Measurements from ENCODE around the gene SLC9A5. TPM values are rescaled to one million over a fixed set of nuclear protein-coding genes. Genes with fewer than 3 reads are reported as not detected.
A peak's percentile ranks its signal among the peaks of the same experiment; 100 is the strongest.

SLC9A5 gene
- total and polyA plus RNA-seq, 8 donors, result 0.19 to 5.3 (median 0.89) TPM; not detected in 1

GRCh38 chr16:67236563-67237395, 12.0 kb upstream of the SLC9A5 start:
- TF ChIP-seq POLR2A (IDR thresholded peaks at IDR 0.05), result no peak
- TF ChIP-seq CTCF (IDR thresholded peaks at IDR 0.05), result no peak
- no peak for TF ChIP-seq POLR2AphosphoS5 (IDR thresholded peaks at IDR 0.05)
- TF ChIP-seq EP300 (IDR thresholded peaks at IDR 0.05), result no peak
- intact Hi-C loops (cut with DNase I; ENCODE audit: low total_unique reads), result no loop called here
- no peaks in the 10 kb centered on the region for H3K9me3 ChIP-seq
- no peak overlapping the region for H3K4me3 ChIP-seq
- no peaks in the 10 kb centered on the region for H3K27me3 ChIP-seq
- H3K36me3 ChIP-seq, result peaks cover 51 to 80% (median 78%) of the 10 kb centered on the region in 4 donors
- DNase-seq, result peak in 1 of 2 donors; percentile 49
- H3K4me1 ChIP-seq, result peaks cover 16 to 29% (median 19%) of the 10 kb centered on the region in 4 donors
- peak overlapping the region in 1 of 5 donors; percentile 19 for H3K27ac ChIP-seq
- WGBS, 5 donors, result 78 to 86% (median 83%) methylated on average over 44 to 50 of the region's 50 CpGs

DNA sequence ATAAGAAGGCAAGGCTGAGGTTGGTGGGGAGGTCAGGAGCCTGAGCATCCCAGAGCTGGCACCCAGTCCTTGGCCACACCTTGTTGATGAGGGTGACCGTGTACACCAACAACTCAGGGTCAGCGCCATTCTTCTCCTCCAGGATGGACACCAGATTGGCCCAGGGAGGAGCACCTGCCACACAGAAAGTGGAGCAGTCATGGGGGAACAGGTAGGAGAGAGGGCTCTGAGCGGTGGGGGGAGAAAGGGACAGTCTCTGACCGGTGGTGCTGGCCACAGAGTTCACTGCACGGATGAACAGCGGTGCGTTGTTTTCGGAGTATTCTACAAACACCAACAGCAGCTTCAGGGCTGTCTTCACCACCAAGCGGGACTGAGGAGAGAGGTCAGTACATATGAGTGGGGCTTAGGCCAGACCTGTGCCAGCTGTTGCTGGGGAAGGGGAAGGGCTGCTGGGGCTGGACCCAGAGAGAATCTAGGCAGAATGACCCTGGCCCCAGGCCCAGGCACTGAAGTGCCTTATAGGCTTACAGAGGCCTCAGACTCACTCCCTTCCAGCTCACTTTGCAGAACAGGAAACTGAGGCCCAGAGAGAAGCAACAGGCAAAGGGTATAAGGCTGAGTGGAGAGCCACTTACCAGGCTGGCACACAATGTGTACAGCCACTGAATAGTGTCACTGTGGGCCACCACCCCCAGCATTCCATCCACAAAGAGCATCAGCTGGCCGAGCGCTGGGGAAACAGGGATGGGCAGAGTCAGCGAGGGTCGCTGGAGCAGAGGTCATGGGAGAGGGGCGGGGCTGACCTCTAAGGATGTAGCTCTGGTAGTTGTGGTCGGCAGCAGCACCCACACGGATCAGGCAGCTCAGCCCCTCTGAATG, 11.1 kb upstream of the SLC9A5 start:
- intact Hi-C loops (cut with DNase I; ENCODE audit: low total_unique reads), result no loop called here
- Histone ChIP-seq H3K27me3 (no peaks in the 10 kb centered on the region), H3K36me3 (peaks cover 51 to 72% (median 70%) of the 10 kb centered on the region in 4 donors), H3K27ac (no peak overlapping the region), H3K9me3 (no peaks in the 10 kb centered on the region), H3K4me1 (peaks cover 20 to 38% (median 27%) of the 10 kb centered on the region in 4 donors), H3K4me3 (no peak overlapping the region)
- DNase-seq, result no peak
- 77 to 89% (median 79%) methylated on average over 16 of the region's 16 CpGs for WGBS, 5 donors
- TF ChIP-seq CTCF (IDR thresholded peaks at IDR 0.05), result no peak
- TF ChIP-seq EP300 (IDR thresholded peaks at IDR 0.05), result no peak

DNA sequence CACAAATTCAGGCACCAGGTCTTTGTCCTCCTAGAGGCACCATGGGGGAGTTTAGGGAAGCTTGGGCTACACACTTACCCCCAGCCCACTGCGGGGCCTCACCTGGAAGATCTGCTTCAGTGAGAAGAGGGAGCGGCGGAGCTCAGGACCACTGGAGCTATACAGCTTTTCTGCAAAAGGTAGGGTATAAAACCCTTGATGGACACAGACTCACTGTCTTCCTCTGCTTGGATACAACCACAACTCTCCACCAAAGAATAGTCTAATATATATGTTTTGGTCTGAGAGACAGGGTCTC, 10.6 kb upstream of the SLC9A5 start:
- intact Hi-C loops (cut with DNase I; ENCODE audit: low total_unique reads), result no loop called here
- Histone ChIP-seq H3K27ac (no peak overlapping the region), H3K36me3 (peaks cover 50 to 66% (median 64%) of the 10 kb centered on the region in 4 donors), H3K9me3 (no peaks in the 10 kb centered on the region), H3K27me3 (no peaks in the 10 kb centered on the region), H3K4me3 (no peak overlapping the region), H3K4me1 (peaks cover 20 to 43% (median 30%) of the 10 kb centered on the region in 4 donors)
- TF ChIP-seq CTCF (IDR thresholded peaks at IDR 0.05) (no peak), POLR2A (IDR thresholded peaks at IDR 0.05) (no peak), POLR2AphosphoS5 (IDR thresholded peaks at IDR 0.05) (no peak), EP300 (IDR thresholded peaks at IDR 0.05) (no peak)
- no peak for DNase-seq
- 93 to 97% (median 94%) methylated on average over 3 of the region's 3 CpGs for WGBS, 5 donors

- peaks cover 46 to 59% (median 57%) of the 10 kb centered on the region in 4 donors for H3K36me3 ChIP-seq
- H3K27me3 ChIP-seq, result no peaks in the 10 kb centered on the region
- no peak overlapping the region for H3K4me3 ChIP-seq
- intact Hi-C loops (cut with DNase I; ENCODE audit: low total_unique reads), result no loop called here
- H3K9me3 ChIP-seq, result no peaks in the 10 kb centered on the region
- TF ChIP-seq POLR2AphosphoS5 (IDR thresholded peaks at IDR 0.05) (no peak), CTCF (IDR thresholded peaks at IDR 0.05) (no peak), EP300 (IDR thresholded peaks at IDR 0.05) (no peak), POLR2A (IDR thresholded peaks at IDR 0.05) (no peak)
- 78 to 94% (median 89%) methylated on average over 8 to 9 of the region's 9 CpGs for WGBS, 5 donors
- H3K4me1 ChIP-seq, result peaks cover 26 to 50% (median 31%) of the 10 kb centered on the region in 4 donors
- DNase-seq, result no peak
- H3K27ac ChIP-seq, result no peak overlapping the region
These were observed 9.8 kb upstream of the SLC9A5 start for GRCh38 chr16:67238806-67239470.
